ENCODE measurements around the gene FAM222A. TPM values are rescaled to one million over a fixed set of nuclear protein-coding genes. Genes with fewer than 3 reads are reported as not detected.

FAM222A gene
- total RNA-seq, 4 donors from 2014 or later = 0.54 to 3.7 (median 0.92) TPM

GRCh38 chr12:109814600-109815150 is 101.0 kb downstream of the FAM222A start:
- Histone ChIP-seq H3K27me3 (peaks cover 50% of the 10 kb centered on the region), H3K27ac (no peak overlapping the region), H3K36me3 (no peaks in the 10 kb centered on the region), H3K4me3 (no peak overlapping the region), H3K9me3 (no peaks in the 10 kb centered on the region), H3K4me1 (no peaks in the 10 kb centered on the region)
- TF ChIP-seq POLR2A (IDR thresholded peaks at IDR 0.05) = no peak
- WGBS, 2 donors (ENCODE audit: low coverage in 1 of 2) = no CpG with 5 or more reads among the region's 20 CpGs
- ATAC-seq = no peak

GRCh38 chr12:109815225-109815624 is 101.6 kb downstream of the FAM222A start:
- Histone ChIP-seq H3K36me3 (no peaks in the 10 kb centered on the region), H3K9me3 (no peaks in the 10 kb centered on the region), H3K4me1 (no peaks in the 10 kb centered on the region), H3K4me3 (no peak overlapping the region), H3K27me3 (peaks cover 45% of the 10 kb centered on the region), H3K27ac (no peak overlapping the region)
- WGBS, 2 donors (ENCODE audit: low coverage in 1 of 2) = no CpG with 5 or more reads among the region's 4 CpGs
- TF ChIP-seq CTCF (IDR thresholded peaks at IDR 0.05) (no peak), POLR2A (IDR thresholded peaks at IDR 0.05) (no peak), POLR2AphosphoS5 (IDR thresholded peaks at IDR 0.05) (no peak), EP300 (IDR thresholded peaks at IDR 0.05) (no peak)
- no peak for ATAC-seq

- Histone ChIP-seq H3K9me3 (no peaks in the 10 kb centered on the region), H3K4me3 (no peak overlapping the region), H3K27me3 (peaks cover 49% of the 10 kb centered on the region), H3K27ac (no peak overlapping the region), H3K36me3 (no peaks in the 10 kb centered on the region), H3K4me1 (no peaks in the 10 kb centered on the region)
- WGBS, 2 donors (ENCODE audit: low coverage in 1 of 2) = 50 to 77% methylated on average over 2 to 5 of the region's 10 CpGs
- TF ChIP-seq CTCF (IDR thresholded peaks at IDR 0.05) = no peak
- TF ChIP-seq POLR2A (IDR thresholded peaks at IDR 0.05) = no peak
- no peak for TF ChIP-seq EP300 (IDR thresholded peaks at IDR 0.05)
- no peak for TF ChIP-seq POLR2AphosphoS5 (IDR thresholded peaks at IDR 0.05)
- no peak for ATAC-seq
These were observed 102.4 kb downstream of the FAM222A start for GRCh38 chr12:109815757-109816617.

GRCh38 chr12:109816870-109817269 is 103.2 kb downstream of the FAM222A start:
- Histone ChIP-seq H3K4me3 (no peak overlapping the region), H3K27ac (no peak overlapping the region), H3K27me3 (peaks cover 50% of the 10 kb centered on the region), H3K4me1 (no peaks in the 10 kb centered on the region), H3K36me3 (no peaks in the 10 kb centered on the region), H3K9me3 (no peaks in the 10 kb centered on the region)
- 71 to 85% methylated on average over 2 to 6 of the region's 7 CpGs for WGBS, 2 donors (ENCODE audit: low coverage in 1 of 2)
- ATAC-seq = no peak
- no peak for TF ChIP-seq POLR2AphosphoS5 (IDR thresholded peaks at IDR 0.05)
- TF ChIP-seq CTCF (IDR thresholded peaks at IDR 0.05) = no peak
- no peak for TF ChIP-seq EP300 (IDR thresholded peaks at IDR 0.05)
- no peak for TF ChIP-seq POLR2A (IDR thresholded peaks at IDR 0.05)

- Histone ChIP-seq H3K36me3 (no peaks in the 10 kb centered on the region), H3K27ac (no peak overlapping the region), H3K4me1 (no peaks in the 10 kb centered on the region), H3K9me3 (no peaks in the 10 kb centered on the region), H3K4me3 (no peak overlapping the region), H3K27me3 (peaks cover 49% of the 10 kb centered on the region)
- 84 to 90% methylated on average over 5 of the region's 8 CpGs for WGBS, 2 donors (ENCODE audit: low coverage in 1 of 2)
- ATAC-seq = no peak
- TF ChIP-seq POLR2AphosphoS5 (IDR thresholded peaks at IDR 0.05) (no peak), EP300 (IDR thresholded peaks at IDR 0.05) (no peak), CTCF (IDR thresholded peaks at IDR 0.05) (no peak), POLR2A (IDR thresholded peaks at IDR 0.05) (no peak)
These were observed 104.1 kb downstream of the FAM222A start for GRCh38 chr12:109817627-109818231.

All from gastroesophageal sphincter (tissue), 4 donors.